Measurements from ENCODE around the gene CCDC106.

- TF ChIP-seq, protein P1, sequence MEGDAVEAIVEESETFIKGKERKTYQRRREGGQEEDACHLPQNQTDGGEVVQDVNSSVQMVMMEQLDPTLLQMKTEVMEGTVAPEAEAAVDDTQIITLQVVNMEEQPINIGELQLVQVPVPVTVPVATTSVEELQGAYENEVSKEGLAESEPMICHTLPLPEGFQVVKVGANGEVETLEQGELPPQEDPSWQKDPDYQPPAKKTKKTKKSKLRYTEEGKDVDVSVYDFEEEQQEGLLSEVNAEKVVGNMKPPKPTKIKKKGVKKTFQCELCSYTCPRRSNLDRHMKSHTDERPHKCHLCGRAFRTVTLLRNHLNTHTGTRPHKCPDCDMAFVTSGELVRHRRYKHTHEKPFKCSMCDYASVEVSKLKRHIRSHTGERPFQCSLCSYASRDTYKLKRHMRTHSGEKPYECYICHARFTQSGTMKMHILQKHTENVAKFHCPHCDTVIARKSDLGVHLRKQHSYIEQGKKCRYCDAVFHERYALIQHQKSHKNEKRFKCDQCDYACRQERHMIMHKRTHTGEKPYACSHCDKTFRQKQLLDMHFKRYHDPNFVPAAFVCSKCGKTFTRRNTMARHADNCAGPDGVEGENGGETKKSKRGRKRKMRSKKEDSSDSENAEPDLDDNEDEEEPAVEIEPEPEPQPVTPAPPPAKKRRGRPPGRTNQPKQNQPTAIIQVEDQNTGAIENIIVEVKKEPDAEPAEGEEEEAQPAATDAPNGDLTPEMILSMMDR (conservative IDR thresholded peaks at IDR 0.05; ENCODE audit: low read length): no peak
- TF ChIP-seq EZH2phosphoT487 (IDR thresholded peaks at IDR 0.05; ENCODE audit: borderline replicate concordance, low read depth, low read length): no peak
Observed at GRCh38 chr19:55695511-55696290, 47.7 kb downstream of the CCDC106 start.

Measured in OCI-LY7 (cell line).